HEK293 (cell line): ENCODE results near the gene AXL.

Source experiments
- CTCF ChIP-seq: fragments of 450-650 bp; formaldehyde crosslinking; IDR thresholded peaks from 2 replicates; pipeline ENCODE4 v1.5.1; 2016; ENCODE audit warnings: missing biosample characterization, missing genetic modification characterization
- REST ChIP-seq: fragments of 450-650 bp; formaldehyde crosslinking; IDR thresholded peaks from 2 replicates; pipeline ENCODE4 v1.5.1; 2016; ENCODE audit warnings: missing biosample characterization, missing genetic modification characterization
- SETDB1 ChIP-seq: IDR thresholded peaks from one replicate; pipeline ENCODE4 v1.6.1; 2017; ENCODE audit warnings: mild to moderate bottlenecking, low read length, moderate library complexity, mixed read lengths; ENCODE audit not compliant: insufficient read length
- YY1 ChIP-seq: fragments of 450-650 bp; formaldehyde crosslinking; IDR thresholded peaks from 2 replicates; pipeline ENCODE4 v1.5.1; 2018; ENCODE audit warnings: missing biosample characterization, missing genetic modification characterization
- ZNF184 ChIP-seq: fragments of 450-650 bp; IDR thresholded peaks from 2 replicates; pipeline ENCODE4 v1.5.1; 2018; ENCODE audit warnings: missing biosample characterization, mild to moderate bottlenecking, missing genetic modification characterization
- ZNF335 ChIP-seq: fragments of 450-650 bp; formaldehyde crosslinking; conservative IDR thresholded peaks from 2 replicates; pipeline ENCODE4 v1.5.1; 2016; ENCODE audit warnings: missing biosample characterization, missing genetic modification characterization
- ZNF610 ChIP-seq: fragments of 450-650 bp; formaldehyde crosslinking; IDR thresholded peaks from 2 replicates; pipeline ENCODE4 v1.5.1; 2016; ENCODE audit warnings: missing biosample characterization, missing genetic modification characterization, borderline replicate concordance

GRCh38 chr19:41186971-41187883 lies 31.8 kb upstream of the AXL start:
- TF ChIP-seq SETDB1 (no peak), ZNF184 (no peak), CTCF (tag by site-specific recombination) (no peak), YY1 (tag by site-specific recombination) (no peak), ZNF335 (tag by site-specific recombination) (no peak), ZNF610 (tag by site-specific recombination) (no peak), REST (no peak)
